ENCODE results near the gene VPS41.

Gene VPS41

DNA sequence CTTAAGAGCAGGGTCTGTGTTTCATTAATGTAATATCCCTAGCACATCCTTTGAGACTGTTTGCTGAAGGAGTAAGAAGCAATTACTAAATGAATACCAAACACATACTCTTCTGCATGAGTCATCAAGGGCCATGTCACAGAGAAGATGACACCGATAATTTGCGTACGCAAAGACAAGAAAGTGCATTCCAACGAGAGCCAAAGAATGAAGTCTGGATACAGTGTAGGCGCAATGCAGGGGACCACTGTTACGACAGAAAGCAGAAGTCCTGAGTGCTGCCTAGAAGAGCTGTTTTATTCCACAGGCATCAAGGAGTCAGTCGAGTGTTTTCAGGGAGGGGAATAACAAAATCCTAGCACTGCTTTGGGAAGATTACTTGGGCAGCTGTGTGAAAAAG, 62.7 kb downstream of the VPS41 start:
- no peak for TF ChIP-seq CTCF (IDR thresholded peaks at IDR 0.05; ENCODE audit: control insufficient read depth, extremely low read depth, insufficient read depth)
- DNase-seq (ENCODE audit: low read depth): no peak
- no peak overlapping the region for H3K4me3 ChIP-seq (ENCODE audit: low read depth, low read length)

DNA sequence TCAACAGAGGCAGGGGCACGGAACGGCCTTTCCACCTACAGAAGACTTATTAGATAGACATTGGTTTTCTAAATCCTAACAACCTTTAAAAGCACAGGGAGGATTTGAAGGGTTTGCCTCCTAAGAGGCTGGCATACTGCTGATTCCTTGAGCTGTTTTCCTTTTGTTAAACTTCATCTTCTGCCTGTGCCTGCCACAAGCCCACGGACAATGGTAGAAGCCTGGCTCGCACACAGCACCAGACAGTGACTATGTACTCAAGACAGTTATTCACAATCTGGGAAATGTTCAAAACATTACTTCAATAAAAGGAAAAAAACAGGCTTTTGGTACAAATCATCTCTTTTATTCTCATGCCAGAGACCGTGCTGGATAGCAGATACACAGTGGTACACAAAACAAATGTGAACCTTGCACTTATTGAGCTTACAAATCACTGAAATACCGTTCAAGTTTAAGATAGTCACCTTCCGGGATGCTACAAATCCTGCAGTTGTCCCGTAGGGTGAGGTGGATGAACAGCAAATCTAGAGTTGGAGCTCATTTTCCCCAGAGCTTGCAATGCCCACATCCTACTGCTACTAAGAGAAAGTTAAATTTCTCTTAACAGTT, 63.9 kb downstream of the VPS41 start:
- no peak for TF ChIP-seq CTCF (IDR thresholded peaks at IDR 0.05; ENCODE audit: control insufficient read depth, extremely low read depth, insufficient read depth)
- DNase-seq (ENCODE audit: low read depth): no peak

GRCh38 chr7:38842746-38843145, 66.2 kb downstream of the VPS41 start:
- no peak for DNase-seq (ENCODE audit: low read depth)
- no peak overlapping the region for H3K4me3 ChIP-seq (ENCODE audit: low read depth, low read length)
- no peak for TF ChIP-seq CTCF (IDR thresholded peaks at IDR 0.05; ENCODE audit: control insufficient read depth, extremely low read depth, insufficient read depth)

More for the DNA sequence above, 63.9 kb downstream of the VPS41 start:
- no peak overlapping the region for H3K4me3 ChIP-seq (ENCODE audit: low read depth, low read length)

- TF ChIP-seq CTCF (IDR thresholded peaks at IDR 0.05; ENCODE audit: control insufficient read depth, extremely low read depth, insufficient read depth): no peak
- no peak for DNase-seq (ENCODE audit: low read depth)
- H3K4me3 ChIP-seq (ENCODE audit: low read depth, low read length): no peak overlapping the region
Measured at GRCh38 chr7:38840736-38841460, 68.1 kb downstream of the VPS41 start.

GRCh38 chr7:38839851-38840250, 69.1 kb downstream of the VPS41 start:
- DNase-seq (ENCODE audit: low read depth): no peak
- no peak overlapping the region for H3K4me3 ChIP-seq (ENCODE audit: low read depth, low read length)
- TF ChIP-seq CTCF (IDR thresholded peaks at IDR 0.05; ENCODE audit: control insufficient read depth, extremely low read depth, insufficient read depth): no peak

- no peak overlapping the region for H3K4me3 ChIP-seq (ENCODE audit: low read depth, low read length)
- no peak for DNase-seq (ENCODE audit: low read depth)
- TF ChIP-seq CTCF (IDR thresholded peaks at IDR 0.05; ENCODE audit: control insufficient read depth, extremely low read depth, insufficient read depth): no peak
Measured at GRCh38 chr7:38838725-38839385, 70.1 kb downstream of the VPS41 start.
